Ishikawa (cell line): ENCODE results near the gene NSUN6.

Experiments used
- CEBPB ChIP-seq: IDR thresholded peaks from 2 replicates; pipeline ENCODE4 v1.6.1; 2012
- CREB1 ChIP-seq: IDR thresholded peaks from 2 replicates; pipeline ENCODE4 v1.6.1; 2012; ENCODE audit warnings: low read depth
- EGR1 ChIP-seq: IDR thresholded peaks from 2 replicates; pipeline ENCODE4 v1.6.1; 2012
- EP300 ChIP-seq: IDR thresholded peaks from 2 replicates; pipeline ENCODE4 v1.6.1; 2012; ENCODE audit warnings: borderline replicate concordance
- FOXM1 ChIP-seq: IDR thresholded peaks from 2 replicates; pipeline ENCODE4 v1.6.1; 2012; ENCODE audit warnings: low read depth, borderline replicate concordance
- NFIC ChIP-seq: IDR thresholded peaks from 2 replicates; pipeline ENCODE4 v1.6.1; 2012
- RAD21 ChIP-seq: IDR thresholded peaks from 2 replicates; pipeline ENCODE4 v1.6.1; 2012; ENCODE audit warnings: low read depth
- REST ChIP-seq: IDR thresholded peaks from 2 replicates; pipeline ENCODE4 v1.6.1; 2012; ENCODE audit warnings: low read depth, mild to moderate bottlenecking
- TAF1 ChIP-seq: IDR thresholded peaks from 2 replicates; pipeline ENCODE4 v1.6.1; 2012; ENCODE audit warnings: low read depth, mild to moderate bottlenecking
- TCF12 ChIP-seq: IDR thresholded peaks from 2 replicates; pipeline ENCODE4 v1.6.1; 2012; ENCODE audit warnings: low read depth
- TEAD4 ChIP-seq: IDR thresholded peaks from 2 replicates; pipeline ENCODE4 v1.6.1; 2012
- YY1 ChIP-seq: IDR thresholded peaks from 2 replicates; pipeline ENCODE4 v1.6.1; 2012; ENCODE audit warnings: low read depth
- ZBTB7A ChIP-seq: IDR thresholded peaks from 2 replicates; pipeline ENCODE4 v1.6.1; 2012; ENCODE audit warnings: low read depth
- TF ChIP-seq, protein P1 (sequence below): IDR thresholded peaks from 2 replicates; pipeline ENCODE4 v1.6.1; 2012
- TF ChIP-seq, protein P2 (sequence below): IDR thresholded peaks from 2 replicates; pipeline ENCODE4 v1.6.1; 2012

Gene NSUN6

GRCh38 chr10:18549105-18549504, 102.3 kb downstream of the NSUN6 start:
- TF ChIP-seq, protein P1, sequence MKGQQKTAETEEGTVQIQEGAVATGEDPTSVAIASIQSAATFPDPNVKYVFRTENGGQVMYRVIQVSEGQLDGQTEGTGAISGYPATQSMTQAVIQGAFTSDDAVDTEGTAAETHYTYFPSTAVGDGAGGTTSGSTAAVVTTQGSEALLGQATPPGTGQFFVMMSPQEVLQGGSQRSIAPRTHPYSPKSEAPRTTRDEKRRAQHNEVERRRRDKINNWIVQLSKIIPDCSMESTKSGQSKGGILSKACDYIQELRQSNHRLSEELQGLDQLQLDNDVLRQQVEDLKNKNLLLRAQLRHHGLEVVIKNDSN = no peak
- TF ChIP-seq TEAD4 = no peak
- TF ChIP-seq YY1 = no peak
- TF ChIP-seq NFIC = no peak
- TF ChIP-seq, protein P2, sequence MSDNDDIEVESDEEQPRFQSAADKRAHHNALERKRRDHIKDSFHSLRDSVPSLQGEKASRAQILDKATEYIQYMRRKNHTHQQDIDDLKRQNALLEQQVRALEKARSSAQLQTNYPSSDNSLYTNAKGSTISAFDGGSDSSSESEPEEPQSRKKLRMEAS = no peak
- TF ChIP-seq REST = no peak
- TF ChIP-seq EGR1 = no peak

DNA sequence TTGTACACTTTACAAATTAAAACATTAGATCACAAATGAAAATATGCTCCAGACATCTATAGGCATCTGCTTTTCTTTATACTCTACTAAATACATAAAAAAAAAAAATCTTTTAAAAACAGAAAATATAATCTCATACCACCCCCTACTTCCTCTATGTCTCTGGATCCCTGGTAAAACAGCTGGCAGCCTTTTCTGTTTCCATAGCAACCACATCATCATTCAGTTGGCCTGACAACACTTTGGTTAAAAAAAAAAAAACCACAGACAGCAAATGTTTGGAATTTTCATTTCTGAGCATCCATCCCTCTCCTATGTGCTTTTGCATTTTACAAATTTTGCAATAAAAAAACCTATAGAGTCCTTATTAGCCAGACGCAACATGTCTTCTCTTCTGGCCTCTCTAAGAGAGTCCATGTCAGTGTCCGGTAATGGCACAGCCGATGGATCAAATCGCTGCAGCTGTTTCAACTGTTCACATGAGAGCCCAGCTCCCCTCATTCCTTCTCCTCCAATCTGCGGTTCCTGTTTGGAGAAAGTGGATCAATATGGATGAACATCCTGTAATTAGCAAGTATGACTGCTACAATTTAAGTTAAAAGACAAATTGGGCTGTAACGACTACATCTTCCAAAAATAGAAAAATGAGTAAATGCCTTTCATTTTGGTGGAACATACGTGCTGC, 105.6 kb downstream of the NSUN6 start:
- TF ChIP-seq CEBPB = no peak
- TF ChIP-seq TAF1 = no peak
- TF ChIP-seq EP300 = no peak
- TF ChIP-seq TCF12 = no peak
- no peak for TF ChIP-seq REST
- no peak for TF ChIP-seq FOXM1
- no peak for TF ChIP-seq YY1
- TF ChIP-seq, protein P2 = no peak
- TF ChIP-seq RAD21 = no peak
- TF ChIP-seq, protein P1 = no peak
- TF ChIP-seq CREB1 = no peak
- TF ChIP-seq ZBTB7A = no peak

GRCh38 chr10:18542832-18543231, 108.6 kb downstream of the NSUN6 start:
- TF ChIP-seq TAF1 (no peak), REST (no peak), TCF12 (no peak), CEBPB (no peak)
- TF ChIP-seq, protein P2 = no peak

GRCh38 chr10:18540195-18540594, 111.2 kb downstream of the NSUN6 start:
- TF ChIP-seq, protein P1 = no peak
- TF ChIP-seq FOXM1 (no peak), RAD21 (no peak), EP300 (no peak), CEBPB (no peak), NFIC (no peak), TCF12 (no peak), YY1 (no peak), CREB1 (no peak), ZBTB7A (no peak), TAF1 (no peak)
